IPS-18a (cell line): Measurements from ENCODE around the gene MED23.
"Not testable (repeated sequence)": the region's sequence is repeated elsewhere in the genome, so short reads cannot be mapped to it uniquely, and the experiment has no call there.

ENCODE experiments used
- H3K27ac ChIP-seq: one replicate; pipeline ENCODE4 v1.5.1; 2013; ENCODE audit warnings: low read length
- H3K27me3 ChIP-seq: one replicate; pipeline ENCODE4 v1.6.1; 2013; ENCODE audit warnings: mild to moderate bottlenecking, low read length; ENCODE audit not compliant: control insufficient read depth, insufficient read depth
- H3K36me3 ChIP-seq: one replicate; pipeline ENCODE4 v1.6.1; 2013; ENCODE audit warnings: low read depth, low read length; ENCODE audit not compliant: control insufficient read depth
- H3K4me1 ChIP-seq: one replicate; pipeline ENCODE4 v1.6.1; 2013; ENCODE audit warnings: low read depth, low read length; ENCODE audit not compliant: control insufficient read depth
- H3K4me3 ChIP-seq: one replicate; pipeline ENCODE4 v1.5.1; 2013; ENCODE audit warnings: low read length
- H3K9ac ChIP-seq: one replicate; pipeline ENCODE4 v1.6.1; 2013; ENCODE audit warnings: mild to moderate bottlenecking, low read length, moderate library complexity
- H3K9me3 ChIP-seq: one replicate; pipeline ENCODE4 v1.6.1; 2013; ENCODE audit warnings: low read depth, low read length; ENCODE audit not compliant: control insufficient read depth

The MED23 gene

GRCh38 chr6:131565056-131565455 lies 63.0 kb downstream of the MED23 start:
- no peak overlapping the region for H3K4me3 ChIP-seq

DNA sequence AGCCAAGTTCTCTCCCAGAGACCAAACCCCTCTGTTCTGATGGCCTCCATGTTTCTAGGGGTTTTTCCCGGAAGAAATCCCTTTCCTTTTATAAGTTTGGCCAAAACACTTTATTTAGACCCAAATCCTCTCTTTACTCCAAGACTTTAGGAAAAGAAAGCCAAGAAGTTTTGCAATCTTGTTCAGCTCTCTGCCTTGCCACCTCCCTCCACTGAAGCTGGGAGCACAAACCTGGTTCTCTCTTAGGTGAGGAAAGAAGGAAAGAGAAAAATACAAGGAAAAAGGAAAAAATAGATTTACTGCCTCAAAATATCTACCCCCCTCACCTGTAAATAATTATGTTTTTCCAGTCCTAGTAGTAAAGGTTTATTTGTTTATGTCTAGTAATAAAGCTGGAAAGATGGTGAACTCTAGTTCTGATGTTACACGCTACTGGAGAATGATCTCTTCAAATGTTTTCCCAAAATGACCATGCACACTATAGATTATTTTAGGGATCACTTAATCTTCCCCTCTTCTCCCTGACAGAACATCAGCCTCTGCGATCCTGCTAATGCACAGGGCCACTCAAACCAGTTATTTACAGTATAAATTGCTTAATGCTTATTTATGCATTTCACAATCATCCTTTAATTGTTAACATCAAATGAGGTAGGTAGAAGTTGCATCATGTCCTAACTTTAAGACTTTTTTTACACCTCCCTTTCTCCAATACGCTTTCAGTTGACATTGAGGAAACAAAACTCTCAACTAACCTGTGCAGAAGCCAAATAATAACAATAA lies 65.9 kb downstream of the MED23 start:
- Histone ChIP-seq H3K9ac (no peak overlapping the region), H3K36me3 (no peaks in the 10 kb centered on the region), H3K27ac (no peak overlapping the region), H3K27me3 (no peaks in the 10 kb centered on the region), H3K9me3 (no peaks in the 10 kb centered on the region), H3K4me3 (no peak overlapping the region), H3K4me1 (no peaks in the 10 kb centered on the region)

More at GRCh38 chr6:131565056-131565455, 63.0 kb downstream of the MED23 start:
- Histone ChIP-seq H3K36me3 (no peaks in the 10 kb centered on the region), H3K4me1 (no peaks in the 10 kb centered on the region), H3K9ac (no peak overlapping the region), H3K27ac (no peak overlapping the region), H3K27me3 (no peaks in the 10 kb centered on the region), H3K9me3 (no peaks in the 10 kb centered on the region)

- Histone ChIP-seq H3K4me3 (no peak overlapping the region), H3K4me1 (no peaks in the 10 kb centered on the region), H3K27ac (no peak overlapping the region), H3K36me3 (no peaks in the 10 kb centered on the region), H3K9me3 (no peaks in the 10 kb centered on the region), H3K27me3 (no peaks in the 10 kb centered on the region), H3K9ac (no peak overlapping the region)
Measured at GRCh38 chr6:131558922-131559321, 69.1 kb downstream of the MED23 start.

GRCh38 chr6:131555992-131556391 lies 72.0 kb downstream of the MED23 start:
- H3K27ac ChIP-seq = no peak overlapping the region
- no peak overlapping the region for H3K9ac ChIP-seq
- H3K9me3 ChIP-seq = no peaks in the 10 kb centered on the region
- H3K4me1 ChIP-seq = no peaks in the 10 kb centered on the region
- H3K36me3 ChIP-seq = no peaks in the 10 kb centered on the region
- H3K27me3 ChIP-seq = no peaks in the 10 kb centered on the region
- no peak overlapping the region for H3K4me3 ChIP-seq

DNA sequence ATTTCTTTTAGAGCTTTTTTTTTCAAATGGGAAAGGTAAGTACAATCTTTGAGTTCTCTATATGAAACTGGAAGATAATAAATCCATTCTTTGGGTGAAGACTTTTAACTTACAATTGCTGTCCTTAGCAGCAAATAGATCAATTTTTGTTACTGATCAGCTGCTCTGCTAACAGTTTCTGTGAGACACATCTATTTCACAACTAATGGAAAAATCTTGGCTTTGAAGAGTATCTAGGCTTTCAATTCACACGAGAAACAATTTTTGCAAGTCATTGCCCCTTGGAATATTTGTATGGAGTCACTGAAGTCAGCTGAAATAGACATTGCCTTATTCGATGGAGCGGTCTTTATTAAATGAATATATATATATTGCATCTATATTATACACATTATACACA lies 75.5 kb downstream of the MED23 start:
- Histone ChIP-seq H3K4me1 (no peaks in the 10 kb centered on the region), H3K36me3 (no peaks in the 10 kb centered on the region), H3K27ac (no peak overlapping the region), H3K9ac (no peak overlapping the region), H3K4me3 (no peak overlapping the region), H3K9me3 (no peaks in the 10 kb centered on the region), H3K27me3 (no peaks in the 10 kb centered on the region)

- H3K27me3 ChIP-seq = no peaks in the 10 kb centered on the region
- H3K4me3 ChIP-seq = no peak overlapping the region
- no peak overlapping the region for H3K9ac ChIP-seq
Measured at GRCh38 chr6:131551902-131552301, 76.1 kb downstream of the MED23 start.

GRCh38 chr6:131549811-131550210 lies 78.2 kb downstream of the MED23 start:
- Histone ChIP-seq H3K4me1 (no peaks in the 10 kb centered on the region), H3K27me3 (no peaks in the 10 kb centered on the region), H3K27ac (no peak overlapping the region), H3K36me3 (no peaks in the 10 kb centered on the region), H3K9ac (no peak overlapping the region), H3K4me3 (no peak overlapping the region), H3K9me3 (no peaks in the 10 kb centered on the region)

More at GRCh38 chr6:131551902-131552301, 76.1 kb downstream of the MED23 start:
- Histone ChIP-seq H3K9me3 (no peaks in the 10 kb centered on the region), H3K36me3 (no peaks in the 10 kb centered on the region), H3K4me1 (no peaks in the 10 kb centered on the region), H3K27ac (no peak overlapping the region)

GRCh38 chr6:131548441-131548840 lies 79.6 kb downstream of the MED23 start:
- no peak overlapping the region for H3K4me3 ChIP-seq
- H3K27ac ChIP-seq = no peak overlapping the region
- no peaks in the 10 kb centered on the region for H3K36me3 ChIP-seq
- H3K4me1 ChIP-seq = no peaks in the 10 kb centered on the region
- H3K9ac ChIP-seq = no peak overlapping the region
- no peaks in the 10 kb centered on the region for H3K27me3 ChIP-seq
- H3K9me3 ChIP-seq = no peaks in the 10 kb centered on the region

DNA sequence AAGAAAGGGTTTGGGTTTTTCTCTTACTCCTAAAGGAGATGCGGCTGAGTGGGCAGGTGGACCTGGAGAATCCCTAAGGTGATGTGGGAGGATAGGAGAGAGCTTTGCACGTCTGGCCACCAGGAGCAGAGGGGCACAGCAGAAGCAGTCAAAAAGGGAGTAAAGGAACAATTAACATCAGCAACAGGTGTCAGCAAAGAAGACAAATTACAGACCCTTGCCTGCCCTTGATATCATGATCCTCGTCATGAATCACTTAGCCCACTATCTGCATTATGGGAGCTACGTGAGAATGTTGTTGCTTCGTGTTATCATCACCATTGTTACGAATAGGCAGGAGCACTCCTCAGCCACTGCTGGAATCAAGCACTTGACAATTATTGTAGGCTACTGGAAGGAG lies 80.6 kb downstream of the MED23 start:
- H3K4me3 ChIP-seq = no peak overlapping the region
- H3K4me1 ChIP-seq = no peaks in the 10 kb centered on the region
- H3K9me3 ChIP-seq = no peaks in the 10 kb centered on the region
- no peaks in the 10 kb centered on the region for H3K36me3 ChIP-seq
- no peaks in the 10 kb centered on the region for H3K27me3 ChIP-seq
- H3K27ac ChIP-seq = no peak overlapping the region
- H3K9ac ChIP-seq = no peak overlapping the region

GRCh38 chr6:131545317-131545716 lies 82.7 kb downstream of the MED23 start:
- Histone ChIP-seq H3K27me3 (no peaks in the 10 kb centered on the region), H3K9ac (no peak overlapping the region), H3K4me3 (no peak overlapping the region), H3K4me1 (no peaks in the 10 kb centered on the region), H3K27ac (no peak overlapping the region), H3K36me3 (no peaks in the 10 kb centered on the region), H3K9me3 (no peaks in the 10 kb centered on the region)

DNA sequence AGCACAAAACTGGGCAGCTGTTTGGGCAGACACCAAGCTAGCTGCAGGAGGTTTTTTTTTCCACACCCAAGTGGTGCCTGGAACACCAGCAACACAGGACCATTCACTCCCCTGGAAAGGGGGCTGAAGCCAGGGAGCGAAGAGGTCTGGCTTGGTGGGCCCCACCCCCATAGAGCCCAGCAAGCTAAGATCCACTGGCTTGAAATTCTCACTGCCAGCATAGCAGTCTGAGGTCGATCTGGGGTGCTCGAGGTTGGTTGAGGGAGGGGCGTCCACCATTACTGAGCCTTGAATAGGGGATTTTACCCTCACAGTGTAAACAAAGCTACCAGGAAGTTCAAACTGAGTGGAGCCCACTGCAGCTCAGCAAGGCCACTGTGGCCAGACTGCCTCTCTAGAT lies 89.4 kb downstream of the MED23 start:
- not testable (repeated sequence) for H3K4me3 ChIP-seq, H3K9ac ChIP-seq, H3K36me3 ChIP-seq, H3K9me3 ChIP-seq, H3K27ac ChIP-seq, H3K27me3 ChIP-seq, H3K4me1 ChIP-seq

- Histone ChIP-seq H3K27ac (no peak overlapping the region), H3K4me1 (peaks cover 4% of the 10 kb centered on the region), H3K4me3 (no peak overlapping the region), H3K36me3 (no peaks in the 10 kb centered on the region), H3K9me3 (no peaks in the 10 kb centered on the region), H3K9ac (no peak overlapping the region), H3K27me3 (no peaks in the 10 kb centered on the region)
Measured at GRCh38 chr6:131532580-131533039, 95.4 kb downstream of the MED23 start.
